ENCODE measurements around the gene CAMK2D. TPM values are rescaled to one million over a fixed set of nuclear protein-coding genes. Genes with fewer than 3 reads are reported as not detected.

Gene CAMK2D
- polyA plus RNA-seq, 2 of the 4 experiments (the other 2 are of a cell fraction), result 19.1 to 59.9 TPM

DNA sequence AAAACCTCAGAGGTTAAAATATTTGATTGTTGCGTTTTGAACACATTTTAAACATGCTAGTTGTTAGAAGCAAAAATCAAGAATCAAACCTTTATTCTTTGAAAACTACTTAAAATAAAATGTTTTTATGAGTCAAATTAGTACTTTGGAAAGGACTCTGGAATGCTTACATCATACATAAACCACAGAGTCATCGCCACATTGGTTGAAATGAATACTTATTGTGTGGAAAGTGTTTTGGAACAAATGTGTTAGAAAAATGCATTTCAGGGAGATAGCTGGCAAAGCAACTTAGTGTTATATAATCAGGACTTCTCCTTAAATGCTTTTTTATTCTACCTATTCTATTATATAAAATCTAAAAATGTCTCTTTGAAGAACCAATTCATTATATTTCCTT is 49.4 kb upstream of the CAMK2D start:
- ChIA-PET CTCF (no interaction called here), POLR2A (no interaction called here)
- no peak for ATAC-seq
- TF ChIP-seq ZC3H11A (IDR thresholded peaks at IDR 0.05), result no peak
- TF ChIP-seq CHD2 (IDR thresholded peaks at IDR 0.05; ENCODE audit: low read length, partially characterized antibody), result no peak
- no peak for TF ChIP-seq KDM5A (IDR thresholded peaks at IDR 0.05)
- TF ChIP-seq CHD4 (IDR thresholded peaks at IDR 0.05; ENCODE audit: borderline replicate concordance), result no peak
- no peak for TF ChIP-seq EHF (CRISPR knock-in tag; IDR thresholded peaks at IDR 0.05)
- no peak for TF ChIP-seq MYC (IDR thresholded peaks at IDR 0.05; ENCODE audit: borderline replicate concordance, low read length)
- no peak for TF ChIP-seq EHMT2 (IDR thresholded peaks at IDR 0.05; ENCODE audit: low read depth)
- no peak for TF ChIP-seq POLR2AphosphoS2 (conservative IDR thresholded peaks at IDR 0.05; ENCODE audit: low read length)
- no peak for TF ChIP-seq KDM1A (IDR thresholded peaks at IDR 0.05; ENCODE audit: low read depth)
- TF ChIP-seq REST (IDR thresholded peaks at IDR 0.05), result no peak
- no peak for TF ChIP-seq RCOR1 (IDR thresholded peaks at IDR 0.05; ENCODE audit: low read depth, low read length)
- no peak for TF ChIP-seq CBX8 (IDR thresholded peaks at IDR 0.05)
- TF ChIP-seq FOXS1 (CRISPR knock-in tag; IDR thresholded peaks at IDR 0.05), result no peak
- TF ChIP-seq TFCP2L1 (CRISPR knock-in tag; IDR thresholded peaks at IDR 0.05), result no peak
- TF ChIP-seq JUN (IDR thresholded peaks at IDR 0.05), result no peak
- TF ChIP-seq NR3C1 (IDR thresholded peaks at IDR 0.05), result no peak
- TF ChIP-seq, protein P1, sequence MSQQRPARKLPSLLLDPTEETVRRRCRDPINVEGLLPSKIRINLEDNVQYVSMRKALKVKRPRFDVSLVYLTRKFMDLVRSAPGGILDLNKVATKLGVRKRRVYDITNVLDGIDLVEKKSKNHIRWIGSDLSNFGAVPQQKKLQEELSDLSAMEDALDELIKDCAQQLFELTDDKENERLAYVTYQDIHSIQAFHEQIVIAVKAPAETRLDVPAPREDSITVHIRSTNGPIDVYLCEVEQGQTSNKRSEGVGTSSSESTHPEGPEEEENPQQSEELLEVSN (IDR thresholded peaks at IDR 0.05; ENCODE audit: borderline replicate concordance, low read depth), result no peak
- no peak for TF ChIP-seq HOXB5 (CRISPR knock-in tag; IDR thresholded peaks at IDR 0.05)
- Histone ChIP-seq H3K4me3 (no peak overlapping the region), H3K4me1 (no peaks in the 10 kb centered on the region), H3K9me3 (no peaks in the 10 kb centered on the region), H3K27ac (no peak overlapping the region), H3K4me2 (no peak overlapping the region)
- FAIRE-seq, result no peak
- DNase-seq (ENCODE audit: low read depth in 1 of 2, low spot score in 1 of 2), result no peak
- WGBS (ENCODE audit: missing lambda C conversion rate), result 79% methylated on average over 2 of the region's 2 CpGs

GRCh38 chr4:113809311-113809710 is 47.8 kb upstream of the CAMK2D start:
- Histone ChIP-seq H3K27ac (no peak overlapping the region), H3K9me3 (no peaks in the 10 kb centered on the region), H3K4me2 (no peak overlapping the region), H3K4me3 (no peak overlapping the region), H3K4me1 (no peaks in the 10 kb centered on the region)
- no peak for DNase-seq (ENCODE audit: low read depth in 1 of 2, low spot score in 1 of 2)
- POLR2A ChIA-PET, result no interaction called here
- CTCF ChIA-PET, result interaction anchor here (0.6 kb wide), 1 partner anchor 22 kb away, joined by 3 read pairs; no protein-coding TSS in a partner anchor
- WGBS (ENCODE audit: missing lambda C conversion rate), result 71% methylated on average over 5 of the region's 5 CpGs
- TF ChIP-seq JUN (IDR thresholded peaks at IDR 0.05), result no peak
- TF ChIP-seq HDAC2 (IDR thresholded peaks at IDR 0.05), result no peak
- no peak for ATAC-seq
- no peak for FAIRE-seq

DNA sequence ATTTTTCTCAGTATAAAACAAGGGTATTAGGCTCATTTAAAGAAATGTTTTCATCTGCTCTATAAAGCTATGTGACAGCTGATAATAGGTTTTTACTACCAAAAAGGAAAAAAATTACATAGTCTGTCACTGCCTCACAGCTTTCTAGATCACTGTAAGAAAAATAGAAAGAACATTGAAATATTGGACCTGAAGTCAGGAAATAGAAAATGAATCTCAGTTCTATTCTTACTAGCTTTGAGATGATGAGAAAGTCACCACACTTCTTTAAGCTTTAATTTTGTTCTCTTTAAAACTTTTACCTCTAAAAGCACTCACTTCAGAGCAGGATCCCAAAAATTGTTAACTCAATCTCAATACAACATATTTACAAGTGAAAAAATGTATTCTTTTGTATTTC is 45.3 kb upstream of the CAMK2D start:
- ATAC-seq, result no peak
- DNase-seq (ENCODE audit: low read depth in 1 of 2, low spot score in 1 of 2), result no peak
- no peak overlapping the region for H3K4me2 ChIP-seq
- CTCF ChIA-PET, result interaction anchor here (0.7 kb wide), 1 partner anchor 375 kb away, joined by 3 read pairs; no protein-coding TSS in a partner anchor
- no peak overlapping the region for H3K27ac ChIP-seq
- no peak for FAIRE-seq
- POLR2A ChIA-PET, result no interaction called here
- no peaks in the 10 kb centered on the region for H3K9me3 ChIP-seq
- H3K4me3 ChIP-seq, result no peak overlapping the region
- H3K4me1 ChIP-seq, result no peaks in the 10 kb centered on the region
- TF ChIP-seq FOSB (CRISPR knock-in tag; IDR thresholded peaks at IDR 0.05) (no peak), ZC3H11A (IDR thresholded peaks at IDR 0.05) (no peak), RFX5 (IDR thresholded peaks at IDR 0.05) (no peak), SREBF2 (IDR thresholded peaks at IDR 0.05) (no peak), TP53 (CRISPR knock-in tag; IDR thresholded peaks at IDR 0.05) (no peak), MAX (IDR thresholded peaks at IDR 0.05) (no peak), RNF2 (IDR thresholded peaks at IDR 0.05; ENCODE audit: borderline replicate concordance, low read depth) (no peak), NFE2L2 (conservative IDR thresholded peaks at IDR 0.05; ENCODE audit: low read length) (no peak), POLR2A (IDR thresholded peaks at IDR 0.05; ENCODE audit: low read length) (no peak), CBX8 (IDR thresholded peaks at IDR 0.05) (no peak), HOXB5 (CRISPR knock-in tag; IDR thresholded peaks at IDR 0.05) (no peak), SMC3 (IDR thresholded peaks at IDR 0.05) (no peak), MAZ (IDR thresholded peaks at IDR 0.05; ENCODE audit: borderline replicate concordance, low read depth, low read length) (no peak), RCOR1 (IDR thresholded peaks at IDR 0.05; ENCODE audit: low read depth, low read length) (no peak), HOXA7 (CRISPR knock-in tag; IDR thresholded peaks at IDR 0.05) (no peak), NR3C1 (IDR thresholded peaks at IDR 0.05) (no peak), MAFK (IDR thresholded peaks at IDR 0.05; ENCODE audit: partially characterized antibody) (no peak), PHF8 (IDR thresholded peaks at IDR 0.05; ENCODE audit: borderline replicate concordance, low read depth) (no peak)
- TF ChIP-seq, protein P2, sequence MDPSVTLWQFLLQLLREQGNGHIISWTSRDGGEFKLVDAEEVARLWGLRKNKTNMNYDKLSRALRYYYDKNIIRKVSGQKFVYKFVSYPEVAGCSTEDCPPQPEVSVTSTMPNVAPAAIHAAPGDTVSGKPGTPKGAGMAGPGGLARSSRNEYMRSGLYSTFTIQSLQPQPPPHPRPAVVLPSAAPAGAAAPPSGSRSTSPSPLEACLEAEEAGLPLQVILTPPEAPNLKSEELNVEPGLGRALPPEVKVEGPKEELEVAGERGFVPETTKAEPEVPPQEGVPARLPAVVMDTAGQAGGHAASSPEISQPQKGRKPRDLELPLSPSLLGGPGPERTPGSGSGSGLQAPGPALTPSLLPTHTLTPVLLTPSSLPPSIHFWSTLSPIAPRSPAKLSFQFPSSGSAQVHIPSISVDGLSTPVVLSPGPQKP (IDR thresholded peaks at IDR 0.05; ENCODE audit: low read depth, low read length), result no peak

All from A549 (cell line).